GM18507 (cell line): ENCODE data around the gene DMBX1.

Experiments used
- DNase-seq: peaks from one replicate; pipeline ENCODE4 v3.0.0; 2011; ENCODE audit warnings: low read depth; ENCODE audit not compliant: insufficient read length; ENCODE audit errors: extremely low spot score
- FAIRE-seq: peaks from 2 replicates; lab custom pipeline; 2011; peaks lifted over from hg19 to GRCh38; lab: Jason Lieb, UNC

Gene DMBX1

GRCh38 chr1:46533179-46533864, 43.7 kb downstream of the DMBX1 start:
- FAIRE-seq (no peak), DNase-seq (no peak)

GRCh38 chr1:46535063-46535462, 45.4 kb downstream of the DMBX1 start:
- DNase-seq: no peak

GRCh38 chr1:46536527-46536926, 46.9 kb downstream of the DMBX1 start:
- DNase-seq (no peak), FAIRE-seq (no peak)

More at GRCh38 chr1:46535063-46535462, 45.4 kb downstream of the DMBX1 start:
- FAIRE-seq: peak; percentile 5

GRCh38 chr1:46537651-46538050, 48.0 kb downstream of the DMBX1 start:
- DNase-seq (no peak), FAIRE-seq (no peak)

GRCh38 chr1:46538147-46538546, 48.5 kb downstream of the DMBX1 start:
- FAIRE-seq: no peak
- DNase-seq: no peak
